SK-N-SH treated with all-trans-retinoic acid at 6 μM for 48 hours (cell line): ENCODE measurements around the gene VPS13C.

ENCODE experiments used
- ARNTL ChIP-seq: fragments of 450-650 bp; formaldehyde crosslinking; IDR thresholded peaks from 2 replicates; pipeline ENCODE4 v1.5.0; 2020; ENCODE audit warnings: low read depth, mild to moderate bottlenecking, moderate library complexity, borderline replicate concordance
- CSDC2 ChIP-seq: fragments of 250-450 bp; sonication (Bioruptor Pico); IDR thresholded peaks from 2 replicates; pipeline ENCODE4 v1.5.0; 2020; ENCODE audit warnings: mild to moderate bottlenecking, moderate library complexity
- ESRRG ChIP-seq: fragments of 250-450 bp; sonication (Bioruptor Pico); IDR thresholded peaks from 2 replicates; pipeline ENCODE4 v1.6.1; 2021; ENCODE audit warnings: mild to moderate bottlenecking
- PPARA ChIP-seq: fragments of 250-450 bp; sonication (Bioruptor Pico); IDR thresholded peaks from 2 replicates; pipeline ENCODE4 v1.5.0; 2020; ENCODE audit warnings: mild to moderate bottlenecking, borderline replicate concordance
- TCF4 ChIP-seq: fragments of 250-450 bp; sonication (Bioruptor Pico); IDR thresholded peaks from 2 replicates; pipeline ENCODE4 v1.8.0; 2021; ENCODE audit warnings: mild to moderate bottlenecking, moderate library complexity, borderline replicate concordance
- ZC3H10 ChIP-seq: fragments of 250-450 bp; sonication (Bioruptor Pico); IDR thresholded peaks from 2 replicates; pipeline ENCODE4 v1.5.1; 2021; ENCODE audit warnings: mild to moderate bottlenecking, moderate library complexity
- TF ChIP-seq, protein P1 (sequence below): fragments of 250-450 bp; sonication (Bioruptor Pico); IDR thresholded peaks from 2 replicates; pipeline ENCODE4 v1.5.1; 2021; ENCODE audit warnings: mild to moderate bottlenecking, moderate library complexity
- TF ChIP-seq, protein P2 (sequence below): fragments of 250-450 bp; sonication (Bioruptor Pico); IDR thresholded peaks from 2 replicates; pipeline ENCODE4 v1.8.0; 2020; ENCODE audit warnings: mild to moderate bottlenecking, moderate library complexity, borderline replicate concordance

DNA sequence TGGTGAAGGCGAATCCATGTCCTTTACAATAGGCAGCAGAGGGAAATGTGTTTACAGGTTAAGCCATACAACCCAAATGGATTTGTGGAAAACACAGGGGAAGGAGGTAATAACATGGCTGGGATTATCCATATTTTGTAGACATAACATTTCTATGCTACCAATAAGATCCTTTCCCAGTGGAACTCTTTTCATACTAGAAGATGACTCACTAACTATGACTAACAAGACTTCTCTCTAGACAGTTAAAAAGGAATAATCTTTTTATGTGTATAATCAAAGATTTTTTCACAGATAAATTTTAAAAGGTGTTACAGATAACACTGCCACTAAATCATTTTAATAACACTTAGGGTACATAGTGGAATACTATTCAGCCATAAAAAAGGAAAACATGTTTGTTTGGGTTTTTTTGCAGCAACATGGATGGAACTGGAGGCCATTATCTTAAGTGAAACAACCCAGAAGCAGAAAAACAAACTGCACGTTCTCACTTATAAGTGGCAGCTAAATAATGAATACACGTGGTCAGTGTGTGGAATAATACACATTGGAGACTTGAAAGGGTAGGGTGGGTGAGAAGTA lies 39.6 kb downstream of the VPS13C start:
- TF ChIP-seq ZC3H10 (no peak), ESRRG (CRISPR knock-in tag) (no peak), ARNTL (CRISPR knock-in tag) (no peak), TCF4 (CRISPR knock-in tag) (no peak), PPARA (CRISPR knock-in tag) (no peak), CSDC2 (no peak)
- TF ChIP-seq, protein P1, sequence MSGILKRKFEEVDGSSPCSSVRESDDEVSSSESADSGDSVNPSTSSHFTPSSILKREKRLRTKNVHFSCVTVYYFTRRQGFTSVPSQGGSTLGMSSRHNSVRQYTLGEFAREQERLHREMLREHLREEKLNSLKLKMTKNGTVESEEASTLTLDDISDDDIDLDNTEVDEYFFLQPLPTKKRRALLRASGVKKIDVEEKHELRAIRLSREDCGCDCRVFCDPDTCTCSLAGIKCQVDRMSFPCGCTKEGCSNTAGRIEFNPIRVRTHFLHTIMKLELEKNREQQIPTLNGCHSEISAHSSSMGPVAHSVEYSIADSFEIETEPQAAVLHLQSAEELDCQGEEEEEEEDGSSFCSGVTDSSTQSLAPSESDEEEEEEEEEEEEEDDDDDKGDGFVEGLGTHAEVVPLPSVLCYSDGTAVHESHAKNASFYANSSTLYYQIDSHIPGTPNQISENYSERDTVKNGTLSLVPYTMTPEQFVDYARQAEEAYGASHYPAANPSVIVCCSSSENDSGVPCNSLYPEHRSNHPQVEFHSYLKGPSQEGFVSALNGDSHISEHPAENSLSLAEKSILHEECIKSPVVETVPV (CRISPR knock-in tag), result no peak
- TF ChIP-seq, protein P2, sequence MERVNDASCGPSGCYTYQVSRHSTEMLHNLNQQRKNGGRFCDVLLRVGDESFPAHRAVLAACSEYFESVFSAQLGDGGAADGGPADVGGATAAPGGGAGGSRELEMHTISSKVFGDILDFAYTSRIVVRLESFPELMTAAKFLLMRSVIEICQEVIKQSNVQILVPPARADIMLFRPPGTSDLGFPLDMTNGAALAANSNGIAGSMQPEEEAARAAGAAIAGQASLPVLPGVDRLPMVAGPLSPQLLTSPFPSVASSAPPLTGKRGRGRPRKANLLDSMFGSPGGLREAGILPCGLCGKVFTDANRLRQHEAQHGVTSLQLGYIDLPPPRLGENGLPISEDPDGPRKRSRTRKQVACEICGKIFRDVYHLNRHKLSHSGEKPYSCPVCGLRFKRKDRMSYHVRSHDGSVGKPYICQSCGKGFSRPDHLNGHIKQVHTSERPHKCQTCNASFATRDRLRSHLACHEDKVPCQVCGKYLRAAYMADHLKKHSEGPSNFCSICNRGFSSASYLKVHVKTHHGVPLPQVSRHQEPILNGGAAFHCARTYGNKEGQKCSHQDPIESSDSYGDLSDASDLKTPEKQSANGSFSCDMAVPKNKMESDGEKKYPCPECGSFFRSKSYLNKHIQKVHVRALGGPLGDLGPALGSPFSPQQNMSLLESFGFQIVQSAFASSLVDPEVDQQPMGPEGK, result no peak
